C4-2B (cell line): ENCODE data around the gene ADORA3.

Experiments
- ZFX ChIP-seq: fragments of 450-650 bp; IDR thresholded peaks from 2 replicates; pipeline ENCODE4 v1.6.1; 2017
- TF ChIP-seq, protein P1 (sequence below): fragments of 450-650 bp; conservative IDR thresholded peaks from 2 replicates; pipeline ENCODE4 v1.5.1; 2017; ENCODE audit warnings: mild to moderate bottlenecking

DNA sequence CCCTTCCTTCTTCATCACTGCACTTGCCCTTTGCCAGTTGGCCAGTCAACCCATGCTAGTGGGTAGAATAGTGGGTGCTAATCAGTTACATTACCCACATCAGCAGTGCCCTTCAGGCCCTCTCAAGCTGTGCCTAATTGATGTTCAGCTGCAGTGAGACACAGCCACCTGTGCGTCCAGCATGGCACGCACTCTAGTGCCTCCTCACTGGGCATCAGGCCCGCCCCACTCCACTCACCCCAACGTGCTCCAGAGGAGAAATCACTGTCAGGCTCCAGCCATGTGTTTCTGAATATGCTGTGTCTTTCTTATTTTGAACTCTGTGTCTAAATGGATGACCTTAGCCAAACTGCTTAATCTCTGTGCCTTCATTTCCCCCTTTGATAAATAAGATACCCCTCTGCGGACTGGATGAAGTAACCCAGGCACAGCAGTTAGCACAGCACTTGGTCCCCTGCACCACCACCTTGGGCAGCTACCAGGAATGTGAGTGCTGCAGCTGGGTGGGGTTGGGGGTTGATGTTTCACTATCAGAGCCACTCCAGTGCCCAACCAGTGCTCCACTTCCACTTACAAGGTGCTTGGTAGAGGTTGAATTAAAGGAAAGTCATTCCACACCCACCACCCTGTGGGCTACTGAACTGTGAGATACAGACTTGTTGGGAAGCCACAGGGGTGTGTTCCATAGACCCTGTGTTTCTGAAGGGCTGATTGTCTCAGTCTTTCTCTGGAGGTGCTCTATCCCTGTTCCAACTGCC is 8.9 kb upstream of the ADORA3 start:
- TF ChIP-seq, protein P1, sequence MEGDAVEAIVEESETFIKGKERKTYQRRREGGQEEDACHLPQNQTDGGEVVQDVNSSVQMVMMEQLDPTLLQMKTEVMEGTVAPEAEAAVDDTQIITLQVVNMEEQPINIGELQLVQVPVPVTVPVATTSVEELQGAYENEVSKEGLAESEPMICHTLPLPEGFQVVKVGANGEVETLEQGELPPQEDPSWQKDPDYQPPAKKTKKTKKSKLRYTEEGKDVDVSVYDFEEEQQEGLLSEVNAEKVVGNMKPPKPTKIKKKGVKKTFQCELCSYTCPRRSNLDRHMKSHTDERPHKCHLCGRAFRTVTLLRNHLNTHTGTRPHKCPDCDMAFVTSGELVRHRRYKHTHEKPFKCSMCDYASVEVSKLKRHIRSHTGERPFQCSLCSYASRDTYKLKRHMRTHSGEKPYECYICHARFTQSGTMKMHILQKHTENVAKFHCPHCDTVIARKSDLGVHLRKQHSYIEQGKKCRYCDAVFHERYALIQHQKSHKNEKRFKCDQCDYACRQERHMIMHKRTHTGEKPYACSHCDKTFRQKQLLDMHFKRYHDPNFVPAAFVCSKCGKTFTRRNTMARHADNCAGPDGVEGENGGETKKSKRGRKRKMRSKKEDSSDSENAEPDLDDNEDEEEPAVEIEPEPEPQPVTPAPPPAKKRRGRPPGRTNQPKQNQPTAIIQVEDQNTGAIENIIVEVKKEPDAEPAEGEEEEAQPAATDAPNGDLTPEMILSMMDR, result no peak
- TF ChIP-seq ZFX, result no peak
